BE2C (cell line): ENCODE measurements around the gene CDK1.

ENCODE experiments used
- DNase-seq: peaks from one replicate; pipeline ENCODE4 v3.0.0-alpha.2; 2020
- H3K27me3 ChIP-seq: fragments of 250-450 bp; sonication (Bioruptor Pico); 2 replicates; pipeline ENCODE4 v1.5.1; 2020; ENCODE audit warnings: mild to moderate bottlenecking
- H3K36me3 ChIP-seq: fragments of 250-450 bp; sonication (Bioruptor Pico); 2 replicates; pipeline ENCODE4 v1.5.1; 2020; ENCODE audit warnings: mild to moderate bottlenecking
- H3K4me1 ChIP-seq: fragments of 250-450 bp; sonication (Bioruptor Pico); 2 replicates; pipeline ENCODE4 v1.5.1; 2020
- H3K4me3 ChIP-seq: 2 replicates; pipeline ENCODE4 v1.5.1; 2011; ENCODE audit warnings: low read depth, low read length
- H3K9me3 ChIP-seq: fragments of 250-450 bp; sonication (Bioruptor Pico); 2 replicates; pipeline ENCODE4 v1.5.1; 2020
- TF ChIP-seq, protein P1 (sequence below): IDR thresholded peaks from 2 replicates; pipeline ENCODE4 v1.5.1; 2012; ENCODE audit warnings: mild to moderate bottlenecking, low read depth, low read length

Gene CDK1

DNA sequence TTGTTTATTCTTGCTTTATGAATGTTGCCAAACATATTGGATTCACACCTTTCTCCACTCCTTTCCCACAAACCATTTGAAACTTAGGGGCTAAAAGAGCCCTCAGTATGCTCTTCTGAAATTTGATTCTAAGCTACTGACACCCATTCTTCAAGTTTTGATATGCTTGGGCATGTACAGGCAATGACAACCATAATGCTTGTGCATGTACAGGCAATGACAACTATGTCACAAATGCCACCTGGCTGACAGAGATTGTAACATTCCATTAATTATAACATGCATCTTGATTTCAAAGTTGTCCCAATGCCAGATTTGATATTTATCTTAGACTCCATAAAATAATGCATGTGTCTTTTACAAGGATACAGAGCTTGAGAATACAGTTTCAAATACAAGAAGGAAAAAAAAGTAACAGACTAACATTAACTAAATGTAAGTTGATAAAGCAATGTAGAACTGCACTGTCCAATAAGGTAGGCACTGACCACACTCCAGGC, 17.5 kb upstream of the CDK1 start:
- no peak overlapping the region for H3K4me3 ChIP-seq
- no peaks in the 10 kb centered on the region for H3K36me3 ChIP-seq
- no peaks in the 10 kb centered on the region for H3K4me1 ChIP-seq
- no peaks in the 10 kb centered on the region for H3K9me3 ChIP-seq
- TF ChIP-seq, protein P1, sequence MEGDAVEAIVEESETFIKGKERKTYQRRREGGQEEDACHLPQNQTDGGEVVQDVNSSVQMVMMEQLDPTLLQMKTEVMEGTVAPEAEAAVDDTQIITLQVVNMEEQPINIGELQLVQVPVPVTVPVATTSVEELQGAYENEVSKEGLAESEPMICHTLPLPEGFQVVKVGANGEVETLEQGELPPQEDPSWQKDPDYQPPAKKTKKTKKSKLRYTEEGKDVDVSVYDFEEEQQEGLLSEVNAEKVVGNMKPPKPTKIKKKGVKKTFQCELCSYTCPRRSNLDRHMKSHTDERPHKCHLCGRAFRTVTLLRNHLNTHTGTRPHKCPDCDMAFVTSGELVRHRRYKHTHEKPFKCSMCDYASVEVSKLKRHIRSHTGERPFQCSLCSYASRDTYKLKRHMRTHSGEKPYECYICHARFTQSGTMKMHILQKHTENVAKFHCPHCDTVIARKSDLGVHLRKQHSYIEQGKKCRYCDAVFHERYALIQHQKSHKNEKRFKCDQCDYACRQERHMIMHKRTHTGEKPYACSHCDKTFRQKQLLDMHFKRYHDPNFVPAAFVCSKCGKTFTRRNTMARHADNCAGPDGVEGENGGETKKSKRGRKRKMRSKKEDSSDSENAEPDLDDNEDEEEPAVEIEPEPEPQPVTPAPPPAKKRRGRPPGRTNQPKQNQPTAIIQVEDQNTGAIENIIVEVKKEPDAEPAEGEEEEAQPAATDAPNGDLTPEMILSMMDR: no peak
- H3K27me3 ChIP-seq: no peaks in the 10 kb centered on the region
- no peak for DNase-seq

DNA sequence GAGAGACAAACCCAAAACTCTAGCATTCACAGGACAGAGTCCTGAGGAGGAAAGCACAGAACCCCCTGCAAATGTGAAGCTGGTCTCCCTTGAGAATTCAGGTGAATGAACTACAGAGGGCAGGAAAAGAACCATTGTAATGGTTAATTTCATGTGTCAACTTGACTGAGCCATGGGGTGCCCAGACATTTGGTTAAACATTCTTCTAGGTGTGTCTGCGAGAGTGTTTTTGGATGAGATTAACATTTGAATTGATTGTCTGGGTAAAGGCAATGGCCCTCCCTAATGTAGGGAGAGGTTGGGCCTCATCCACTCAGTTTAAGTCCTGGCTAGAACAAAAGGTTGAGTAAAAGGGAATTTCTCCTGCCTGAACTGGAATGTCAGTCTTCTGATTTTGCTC, 15.7 kb upstream of the CDK1 start:
- TF ChIP-seq, protein P1: no peak
- Histone ChIP-seq H3K4me3 (no peak overlapping the region), H3K27me3 (no peaks in the 10 kb centered on the region), H3K9me3 (no peaks in the 10 kb centered on the region), H3K36me3 (no peaks in the 10 kb centered on the region), H3K4me1 (no peaks in the 10 kb centered on the region)
- DNase-seq: no peak

DNA sequence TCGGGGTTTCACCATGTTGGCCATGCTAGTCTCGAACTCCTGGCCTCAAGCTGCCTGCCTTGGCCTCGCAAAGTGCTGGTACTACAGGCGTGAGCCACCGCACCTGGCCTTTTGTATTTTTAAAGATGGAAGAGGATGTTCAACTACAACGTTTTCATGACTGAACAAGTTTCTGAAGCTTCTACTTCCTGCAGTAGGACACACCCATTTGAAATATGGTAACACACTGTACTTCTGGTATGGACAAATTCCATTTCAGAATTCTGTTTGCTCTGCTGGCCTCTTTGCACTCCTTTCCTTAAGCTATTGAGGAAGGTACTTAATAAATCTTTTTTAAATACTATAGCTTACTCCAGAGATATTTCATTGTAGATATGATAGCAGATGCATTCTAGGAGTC, 10.9 kb upstream of the CDK1 start:
- Histone ChIP-seq H3K4me3 (no peak overlapping the region), H3K27me3 (no peaks in the 10 kb centered on the region), H3K36me3 (no peaks in the 10 kb centered on the region), H3K9me3 (no peaks in the 10 kb centered on the region), H3K4me1 (no peaks in the 10 kb centered on the region)
- no peak for DNase-seq
- TF ChIP-seq, protein P1: no peak

DNA sequence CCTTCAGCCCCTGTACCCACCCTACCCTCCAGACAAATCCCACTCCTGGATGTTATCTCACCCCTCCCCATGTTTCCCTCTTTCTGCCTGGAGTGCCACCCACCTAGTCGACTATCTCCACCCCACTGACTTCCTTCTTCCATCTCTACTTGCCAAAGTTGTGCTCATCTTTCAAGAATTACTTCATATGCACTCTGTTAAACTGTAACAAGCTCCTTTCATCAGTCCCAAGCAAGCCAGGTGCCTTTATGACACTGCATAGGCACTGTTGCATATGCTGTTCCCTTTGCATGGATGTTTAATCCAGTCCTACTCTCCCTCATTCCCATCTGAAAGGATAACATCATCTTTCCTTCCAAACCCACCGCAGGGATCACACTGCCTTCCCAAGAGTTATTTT, 8.9 kb upstream of the CDK1 start:
- H3K27me3 ChIP-seq: no peaks in the 10 kb centered on the region
- no peaks in the 10 kb centered on the region for H3K4me1 ChIP-seq
- TF ChIP-seq, protein P1: no peak
- H3K36me3 ChIP-seq: no peaks in the 10 kb centered on the region
- no peak overlapping the region for H3K4me3 ChIP-seq
- no peaks in the 10 kb centered on the region for H3K9me3 ChIP-seq
- no peak for DNase-seq

DNA sequence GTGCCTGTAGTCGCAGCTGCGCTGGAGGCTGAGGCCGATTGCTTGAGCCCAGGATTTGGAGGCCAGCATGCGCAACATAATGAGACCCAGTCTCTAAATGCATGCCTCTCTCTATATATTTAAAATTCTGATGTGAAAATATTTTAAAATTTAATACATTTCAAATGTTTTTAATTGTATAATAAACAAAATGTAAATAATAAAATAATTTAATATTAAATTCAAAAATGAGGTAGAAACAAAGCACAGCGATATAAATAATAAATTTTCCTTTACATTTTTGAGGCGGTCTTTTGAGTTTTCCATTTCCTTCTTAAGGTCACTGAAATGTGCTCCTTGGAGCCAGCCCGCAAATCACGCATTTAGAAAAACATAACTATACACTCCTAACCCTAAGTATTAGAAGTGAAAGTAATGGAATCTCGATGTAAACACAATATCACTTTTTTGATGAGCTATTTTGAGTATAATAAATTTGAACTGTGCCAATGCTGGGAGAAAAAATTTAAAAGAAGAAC, 523 bp upstream of the CDK1 start:
- Histone ChIP-seq H3K36me3 (peaks cover 14% of the 10 kb centered on the region), H3K4me3 (peak overlapping the region; percentile 83), H3K9me3 (no peaks in the 10 kb centered on the region), H3K4me1 (peaks cover 2% of the 10 kb centered on the region; the same call in 1 of the 2 replicates), H3K27me3 (no peaks in the 10 kb centered on the region)
- TF ChIP-seq, protein P1: no peak
- DNase-seq: no peak

DNA sequence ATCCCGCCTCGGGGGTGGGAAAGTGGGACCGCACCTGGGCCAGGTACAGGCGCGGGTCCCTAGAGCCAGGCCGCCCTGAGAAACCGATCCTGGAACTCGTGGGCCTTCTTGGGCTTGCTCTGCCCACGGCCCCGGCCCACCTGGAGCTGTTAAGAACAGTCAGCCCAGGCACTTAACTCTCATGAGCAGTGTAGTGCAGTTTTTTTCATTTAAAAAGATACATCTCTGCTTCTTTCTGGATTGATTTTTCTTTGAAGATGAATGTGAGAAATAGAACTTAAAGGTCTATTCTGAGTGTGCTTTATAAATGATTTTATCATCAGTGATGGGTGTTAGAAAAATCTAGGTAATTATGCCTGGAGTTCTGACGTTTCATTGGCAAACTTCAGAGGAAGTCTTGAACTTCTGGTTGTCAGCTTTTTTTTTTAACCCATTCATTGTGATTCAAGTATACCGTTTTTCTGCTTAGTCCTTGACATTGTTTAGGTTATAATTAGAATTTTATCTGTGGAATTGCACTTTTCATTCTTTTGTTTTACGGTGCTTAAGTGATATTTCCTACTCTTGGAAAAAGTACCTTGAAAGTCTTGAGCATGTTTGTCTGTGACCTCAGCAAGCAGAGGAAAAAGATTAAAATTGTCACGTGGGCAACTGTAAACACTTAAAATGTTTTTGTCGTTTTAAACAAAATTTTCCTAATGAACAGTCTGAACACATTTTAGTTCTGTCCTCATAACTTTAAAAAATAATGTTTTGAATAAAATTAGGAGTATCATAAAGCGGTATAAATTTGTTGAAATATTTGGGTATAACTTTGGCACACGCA, 906 bp downstream of the CDK1 start:
- Histone ChIP-seq H3K4me1 (peaks cover 2% of the 10 kb centered on the region; the same call in 1 of the 2 replicates), H3K9me3 (no peaks in the 10 kb centered on the region), H3K27me3 (no peaks in the 10 kb centered on the region), H3K36me3 (peaks cover 26% of the 10 kb centered on the region), H3K4me3 (peak overlapping the region; percentile 83)
- TF ChIP-seq, protein P1: no peak
- no peak for DNase-seq
